WTC11 (cell line): ENCODE results near the gene HRCT1. TPM values are rescaled to one million over a fixed set of nuclear protein-coding genes. Genes with fewer than 3 reads are reported as not detected.

Experiments used
- ATAC-seq: fragments of 200-7000 bp; cut with Tn5 transposase; 2 replicates; pipeline ENCODE4 v1.10.0; 2021; ENCODE audit warnings: mild to moderate bottlenecking, moderate library complexity
- CTCF ChIA-PET: fragments of 300-600 bp; sonication (Branson Sonifier 250); formaldehyde crosslinking; loops from one replicate; lab custom pipeline; 2021; ENCODE audit warnings: antibody characterized with exemption; lab: Charles Lee
- POLR2A ChIA-PET: fragments of 350-600 bp; sonication (Branson Sonifier 250); formaldehyde crosslinking; loops from one replicate; lab custom pipeline; 2021; ENCODE audit warnings: antibody characterized with exemption; lab: Charles Lee
- DNase-seq: peaks from one replicate; pipeline ENCODE4 v3.0.0; 2021; ENCODE audit warnings: low spot score
- H3K27ac Mint-ChIP-seq: 2 replicates; pipeline ENCODE4 v1.8.0; 2021; ENCODE audit warnings: mixed read lengths
- H3K27me3 Mint-ChIP-seq: 2 replicates; pipeline ENCODE4 v1.8.0; 2021; ENCODE audit warnings: low read depth, mild to moderate bottlenecking, moderate library complexity, mixed read lengths
- H3K36me3 Mint-ChIP-seq: 2 replicates; pipeline ENCODE4 v1.8.0; 2021; ENCODE audit warnings: mixed read lengths
- H3K4me1 Mint-ChIP-seq: 2 replicates; pipeline ENCODE4 v1.8.0; 2022; ENCODE audit warnings: mixed read lengths
- H3K4me3 Mint-ChIP-seq: 2 replicates; pipeline ENCODE4 v1.8.0; 2021; ENCODE audit warnings: mild to moderate bottlenecking, moderate library complexity, mixed read lengths
- H3K9me3 Mint-ChIP-seq: 2 replicates; pipeline ENCODE4 v1.8.0; 2021; ENCODE audit warnings: mixed read lengths
- GTF2I ChIP-seq: fragments of 250-450 bp; sonication (Bioruptor Pico); conservative IDR thresholded peaks from 2 replicates; pipeline ENCODE4 v1.4.0; 2021; ENCODE audit warnings: mild to moderate bottlenecking
- IRF2 ChIP-seq: sonication (generic); formaldehyde crosslinking; IDR thresholded peaks from 2 replicates; pipeline ENCODE4 v1.8.0; 2022; ENCODE audit warnings: low read depth, missing genetic modification reagents, borderline replicate concordance
- NFE2L1 ChIP-seq: sonication (generic); formaldehyde crosslinking; IDR thresholded peaks from 2 replicates; pipeline ENCODE4 v1.8.1; 2023; ENCODE audit warnings: missing genetic modification reagents
- NR1H2 ChIP-seq: sonication (generic); formaldehyde crosslinking; IDR thresholded peaks from 2 replicates; pipeline ENCODE4 v1.9.0; 2021; ENCODE audit warnings: mild to moderate bottlenecking, moderate library complexity, missing genetic modification reagents
- NR3C1 ChIP-seq: sonication (generic); formaldehyde crosslinking; conservative IDR thresholded peaks from 2 replicates; pipeline ENCODE4 v1.8.1; 2023; ENCODE audit warnings: low read depth, mild to moderate bottlenecking, missing genetic modification reagents
- TCF7 ChIP-seq: sonication (generic); formaldehyde crosslinking; IDR thresholded peaks from 2 replicates; pipeline ENCODE4 v1.8.0; 2022; ENCODE audit warnings: mild to moderate bottlenecking, low read depth, missing genetic modification reagents, moderate library complexity
- TEAD4 ChIP-seq: sonication (generic); formaldehyde crosslinking; IDR thresholded peaks from 2 replicates; pipeline ENCODE4 v1.8.0; 2022; ENCODE audit warnings: mild to moderate bottlenecking, missing genetic modification reagents
- ZBTB21 ChIP-seq: sonication (generic); formaldehyde crosslinking; IDR thresholded peaks from 2 replicates; pipeline ENCODE4 v1.8.1; 2023; ENCODE audit warnings: mild to moderate bottlenecking, missing genetic modification reagents, borderline replicate concordance
- ZNF232 ChIP-seq: sonication (generic); formaldehyde crosslinking; IDR thresholded peaks from 2 replicates; pipeline ENCODE4 v1.8.0; 2022; ENCODE audit warnings: mild to moderate bottlenecking, missing genetic modification reagents
- total RNA-seq: library from RNA; stranded (reverse); gene quantifications from 3 replicates; pipeline ENCODE4 v1.2.3, GENCODE V29; 2021
- TF ChIP-seq, protein P1 (sequence below): fragments of 250-450 bp; sonication (Bioruptor Pico); IDR thresholded peaks from 2 replicates; pipeline ENCODE4 v2.1.2; 2022; ENCODE audit warnings: mild to moderate bottlenecking, moderate library complexity
- TF ChIP-seq, protein P2 (sequence below): sonication (generic); formaldehyde crosslinking; IDR thresholded peaks from 2 replicates; pipeline ENCODE4 v1.8.1; 2023; ENCODE audit warnings: mild to moderate bottlenecking, missing genetic modification reagents, moderate library complexity
- TF ChIP-seq, protein P3 (sequence below): sonication (generic); formaldehyde crosslinking; IDR thresholded peaks from 2 replicates; pipeline ENCODE4 v1.8.1; 2023; ENCODE audit warnings: mild to moderate bottlenecking, missing genetic modification reagents, moderate library complexity
- TF ChIP-seq, protein P4 (sequence below): sonication (generic); formaldehyde crosslinking; IDR thresholded peaks from 2 replicates; pipeline ENCODE4 v1.8.1; 2023; ENCODE audit warnings: mild to moderate bottlenecking, missing genetic modification reagents
- TF ChIP-seq, protein P5 (sequence below): sonication (generic); formaldehyde crosslinking; IDR thresholded peaks from 2 replicates; pipeline ENCODE4 v1.8.0; 2022; ENCODE audit warnings: mild to moderate bottlenecking, missing genetic modification reagents
- TF ChIP-seq, protein P6 (sequence below): sonication (generic); formaldehyde crosslinking; IDR thresholded peaks from 2 replicates; pipeline ENCODE4 v1.8.0; 2022; ENCODE audit warnings: mild to moderate bottlenecking, missing genetic modification reagents
- TF ChIP-seq, protein P7 (sequence below): sonication (generic); formaldehyde crosslinking; conservative IDR thresholded peaks from 2 replicates; pipeline ENCODE4 v1.8.1; 2023; ENCODE audit warnings: mild to moderate bottlenecking, low read depth, missing genetic modification reagents, moderate library complexity
- TF ChIP-seq, protein P8 (sequence below): sonication (generic); formaldehyde crosslinking; IDR thresholded peaks from 2 replicates; pipeline ENCODE4 v1.8.1; 2023; ENCODE audit warnings: mild to moderate bottlenecking, moderate library complexity, missing genetic modification reagents
- TF ChIP-seq, protein P9 (sequence below): sonication (generic); formaldehyde crosslinking; IDR thresholded peaks from 2 replicates; pipeline ENCODE4 v1.8.1; 2022; ENCODE audit warnings: mild to moderate bottlenecking, missing genetic modification reagents, moderate library complexity, borderline replicate concordance
- TF ChIP-seq, protein P10 (sequence below): fragments of 200-600 bp; IDR thresholded peaks from 2 replicates; pipeline ENCODE4 v1.8.0; 2022; ENCODE audit warnings: antibody characterized with exemption

HRCT1 gene
- total RNA-seq, 1 experiment from 2014 or later: not detected

DNA sequence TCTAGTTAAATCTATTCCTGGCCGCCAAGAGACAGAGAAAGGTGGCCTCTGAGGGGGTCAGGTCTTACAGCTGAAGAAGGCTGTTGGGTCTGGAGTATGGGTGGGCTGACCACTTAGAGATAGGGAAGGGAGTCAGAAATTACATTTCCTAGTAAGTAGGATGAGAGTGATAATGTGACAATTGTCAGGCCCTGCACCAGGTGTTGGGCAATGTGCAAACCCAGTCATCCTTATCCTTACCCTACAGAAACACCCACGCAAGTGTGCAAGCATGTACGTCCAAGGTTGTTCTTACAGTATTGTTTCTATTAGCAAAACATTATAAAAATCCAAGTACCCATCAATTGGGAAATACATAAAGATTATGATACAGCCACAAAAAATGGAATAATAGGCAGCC lies 12.8 kb downstream of the HRCT1 start:
- H3K4me1 Mint-ChIP-seq: peaks cover 9% of the 10 kb centered on the region
- POLR2A ChIA-PET: no interaction called here
- DNase-seq (no peak), ATAC-seq (no peak)
- H3K9me3 Mint-ChIP-seq: no peaks in the 10 kb centered on the region
- no peaks in the 10 kb centered on the region for H3K27me3 Mint-ChIP-seq
- CTCF ChIA-PET: interaction anchor here (1.2 to 3.1 kb wide), 3 partner anchors 16 to 37 kb away, joined by 3 to 14 read pairs (median 11); no protein-coding TSS in a partner anchor
- H3K4me3 Mint-ChIP-seq: no peak overlapping the region
- H3K36me3 Mint-ChIP-seq: no peaks in the 10 kb centered on the region
- H3K27ac Mint-ChIP-seq: no peak overlapping the region
- TF ChIP-seq NFE2L1 (CRISPR knock-in tag) (no peak), NR3C1 (no peak), GTF2I (CRISPR knock-in tag) (no peak), NR1H2 (CRISPR knock-in tag) (no peak), IRF2 (no peak)
- TF ChIP-seq, protein P1, sequence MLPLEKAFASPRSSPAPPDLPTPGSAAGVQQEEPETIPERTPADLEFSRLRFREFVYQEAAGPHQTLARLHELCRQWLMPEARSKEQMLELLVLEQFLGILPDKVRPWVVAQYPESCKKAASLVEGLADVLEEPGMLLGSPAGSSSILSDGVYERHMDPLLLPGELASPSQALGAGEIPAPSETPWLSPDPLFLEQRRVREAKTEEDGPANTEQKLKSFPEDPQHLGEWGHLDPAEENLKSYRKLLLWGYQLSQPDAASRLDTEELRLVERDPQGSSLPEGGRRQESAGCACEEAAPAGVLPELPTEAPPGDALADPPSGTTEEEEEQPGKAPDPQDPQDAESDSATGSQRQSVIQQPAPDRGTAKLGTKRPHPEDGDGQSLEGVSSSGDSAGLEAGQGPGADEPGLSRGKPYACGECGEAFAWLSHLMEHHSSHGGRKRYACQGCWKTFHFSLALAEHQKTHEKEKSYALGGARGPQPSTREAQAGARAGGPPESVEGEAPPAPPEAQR (CRISPR knock-in tag): no peak
- TF ChIP-seq, protein P2, sequence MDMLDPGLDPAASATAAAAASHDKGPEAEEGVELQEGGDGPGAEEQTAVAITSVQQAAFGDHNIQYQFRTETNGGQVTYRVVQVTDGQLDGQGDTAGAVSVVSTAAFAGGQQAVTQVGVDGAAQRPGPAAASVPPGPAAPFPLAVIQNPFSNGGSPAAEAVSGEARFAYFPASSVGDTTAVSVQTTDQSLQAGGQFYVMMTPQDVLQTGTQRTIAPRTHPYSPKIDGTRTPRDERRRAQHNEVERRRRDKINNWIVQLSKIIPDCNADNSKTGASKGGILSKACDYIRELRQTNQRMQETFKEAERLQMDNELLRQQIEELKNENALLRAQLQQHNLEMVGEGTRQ (CRISPR knock-in tag): no peak
- TF ChIP-seq, protein P3, sequence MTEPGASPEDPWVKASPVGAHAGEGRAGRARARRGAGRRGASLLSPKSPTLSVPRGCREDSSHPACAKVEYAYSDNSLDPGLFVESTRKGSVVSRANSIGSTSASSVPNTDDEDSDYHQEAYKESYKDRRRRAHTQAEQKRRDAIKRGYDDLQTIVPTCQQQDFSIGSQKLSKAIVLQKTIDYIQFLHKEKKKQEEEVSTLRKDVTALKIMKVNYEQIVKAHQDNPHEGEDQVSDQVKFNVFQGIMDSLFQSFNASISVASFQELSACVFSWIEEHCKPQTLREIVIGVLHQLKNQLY (CRISPR knock-in tag): no peak

DNA sequence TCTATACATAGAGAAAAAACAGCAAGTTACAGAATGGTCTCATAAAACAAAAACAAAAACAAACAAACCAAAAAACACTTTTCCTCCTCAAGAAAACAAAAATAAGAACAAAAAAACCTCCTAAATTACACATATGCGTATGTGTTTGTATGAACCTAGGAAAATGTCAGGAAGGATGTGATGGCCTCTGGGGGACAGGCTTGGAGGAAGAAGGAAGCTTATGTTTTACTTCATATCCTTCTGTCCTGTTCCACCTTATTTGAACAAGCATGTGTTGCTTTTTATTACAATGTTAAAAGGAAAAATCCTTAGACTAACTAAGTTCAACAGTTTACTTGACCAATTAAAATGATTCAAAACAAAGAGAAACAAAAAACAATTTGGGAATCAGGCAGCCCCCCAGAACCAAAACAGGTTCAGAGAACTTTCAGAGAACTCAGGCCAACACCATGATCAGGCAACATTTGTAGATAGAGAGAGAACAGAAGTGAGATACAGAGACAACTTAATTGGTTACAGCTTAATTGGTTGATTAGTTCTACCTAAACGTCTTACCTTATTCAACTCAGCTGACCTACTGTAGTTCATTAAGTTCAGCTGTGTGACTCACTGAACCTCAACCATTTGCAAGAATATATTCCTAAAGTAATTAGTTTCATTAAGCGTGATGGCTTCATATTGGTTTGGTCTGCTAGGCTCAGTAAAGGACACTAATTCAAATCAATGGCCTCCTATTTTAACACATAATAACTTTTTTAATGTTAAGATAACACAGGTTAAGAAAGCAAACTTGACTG lies 13.4 kb downstream of the HRCT1 start:
- H3K27me3 Mint-ChIP-seq: no peaks in the 10 kb centered on the region
- H3K4me1 Mint-ChIP-seq: peaks cover 9% of the 10 kb centered on the region
- H3K27ac Mint-ChIP-seq: no peak overlapping the region
- ChIA-PET CTCF (interaction anchor here (1.0 to 2.9 kb wide), 7 partner anchors 17 to 129 kb away, joined by 3 to 14 read pairs (median 5); no protein-coding TSS in a partner anchor), POLR2A (interaction anchor here (0.5 kb wide), 1 partner anchor 24 kb away, joined by 3 read pairs; no protein-coding TSS in a partner anchor)
- no peaks in the 10 kb centered on the region for H3K36me3 Mint-ChIP-seq
- DNase-seq (no peak), ATAC-seq (no peak)
- H3K9me3 Mint-ChIP-seq: no peaks in the 10 kb centered on the region
- no peak overlapping the region for H3K4me3 Mint-ChIP-seq
- TF ChIP-seq, protein P4, sequence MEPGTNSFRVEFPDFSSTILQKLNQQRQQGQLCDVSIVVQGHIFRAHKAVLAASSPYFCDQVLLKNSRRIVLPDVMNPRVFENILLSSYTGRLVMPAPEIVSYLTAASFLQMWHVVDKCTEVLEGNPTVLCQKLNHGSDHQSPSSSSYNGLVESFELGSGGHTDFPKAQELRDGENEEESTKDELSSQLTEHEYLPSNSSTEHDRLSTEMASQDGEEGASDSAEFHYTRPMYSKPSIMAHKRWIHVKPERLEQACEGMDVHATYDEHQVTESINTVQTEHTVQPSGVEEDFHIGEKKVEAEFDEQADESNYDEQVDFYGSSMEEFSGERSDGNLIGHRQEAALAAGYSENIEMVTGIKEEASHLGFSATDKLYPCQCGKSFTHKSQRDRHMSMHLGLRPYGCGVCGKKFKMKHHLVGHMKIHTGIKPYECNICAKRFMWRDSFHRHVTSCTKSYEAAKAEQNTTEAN (CRISPR knock-in tag): no peak
- TF ChIP-seq, protein P5, sequence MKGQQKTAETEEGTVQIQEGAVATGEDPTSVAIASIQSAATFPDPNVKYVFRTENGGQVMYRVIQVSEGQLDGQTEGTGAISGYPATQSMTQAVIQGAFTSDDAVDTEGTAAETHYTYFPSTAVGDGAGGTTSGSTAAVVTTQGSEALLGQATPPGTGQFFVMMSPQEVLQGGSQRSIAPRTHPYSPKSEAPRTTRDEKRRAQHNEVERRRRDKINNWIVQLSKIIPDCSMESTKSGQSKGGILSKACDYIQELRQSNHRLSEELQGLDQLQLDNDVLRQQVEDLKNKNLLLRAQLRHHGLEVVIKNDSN: no peak
- TF ChIP-seq, protein P6, sequence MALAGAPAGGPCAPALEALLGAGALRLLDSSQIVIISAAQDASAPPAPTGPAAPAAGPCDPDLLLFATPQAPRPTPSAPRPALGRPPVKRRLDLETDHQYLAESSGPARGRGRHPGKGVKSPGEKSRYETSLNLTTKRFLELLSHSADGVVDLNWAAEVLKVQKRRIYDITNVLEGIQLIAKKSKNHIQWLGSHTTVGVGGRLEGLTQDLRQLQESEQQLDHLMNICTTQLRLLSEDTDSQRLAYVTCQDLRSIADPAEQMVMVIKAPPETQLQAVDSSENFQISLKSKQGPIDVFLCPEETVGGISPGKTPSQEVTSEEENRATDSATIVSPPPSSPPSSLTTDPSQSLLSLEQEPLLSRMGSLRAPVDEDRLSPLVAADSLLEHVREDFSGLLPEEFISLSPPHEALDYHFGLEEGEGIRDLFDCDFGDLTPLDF (CRISPR knock-in tag): no peak
- no peak for TF ChIP-seq ZNF232 (CRISPR knock-in tag)
- TF ChIP-seq, protein P7, sequence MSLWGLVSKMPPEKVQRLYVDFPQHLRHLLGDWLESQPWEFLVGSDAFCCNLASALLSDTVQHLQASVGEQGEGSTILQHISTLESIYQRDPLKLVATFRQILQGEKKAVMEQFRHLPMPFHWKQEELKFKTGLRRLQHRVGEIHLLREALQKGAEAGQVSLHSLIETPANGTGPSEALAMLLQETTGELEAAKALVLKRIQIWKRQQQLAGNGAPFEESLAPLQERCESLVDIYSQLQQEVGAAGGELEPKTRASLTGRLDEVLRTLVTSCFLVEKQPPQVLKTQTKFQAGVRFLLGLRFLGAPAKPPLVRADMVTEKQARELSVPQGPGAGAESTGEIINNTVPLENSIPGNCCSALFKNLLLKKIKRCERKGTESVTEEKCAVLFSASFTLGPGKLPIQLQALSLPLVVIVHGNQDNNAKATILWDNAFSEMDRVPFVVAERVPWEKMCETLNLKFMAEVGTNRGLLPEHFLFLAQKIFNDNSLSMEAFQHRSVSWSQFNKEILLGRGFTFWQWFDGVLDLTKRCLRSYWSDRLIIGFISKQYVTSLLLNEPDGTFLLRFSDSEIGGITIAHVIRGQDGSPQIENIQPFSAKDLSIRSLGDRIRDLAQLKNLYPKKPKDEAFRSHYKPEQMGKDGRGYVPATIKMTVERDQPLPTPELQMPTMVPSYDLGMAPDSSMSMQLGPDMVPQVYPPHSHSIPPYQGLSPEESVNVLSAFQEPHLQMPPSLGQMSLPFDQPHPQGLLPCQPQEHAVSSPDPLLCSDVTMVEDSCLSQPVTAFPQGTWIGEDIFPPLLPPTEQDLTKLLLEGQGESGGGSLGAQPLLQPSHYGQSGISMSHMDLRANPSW (CRISPR knock-in tag): no peak
- TF ChIP-seq, protein P8, sequence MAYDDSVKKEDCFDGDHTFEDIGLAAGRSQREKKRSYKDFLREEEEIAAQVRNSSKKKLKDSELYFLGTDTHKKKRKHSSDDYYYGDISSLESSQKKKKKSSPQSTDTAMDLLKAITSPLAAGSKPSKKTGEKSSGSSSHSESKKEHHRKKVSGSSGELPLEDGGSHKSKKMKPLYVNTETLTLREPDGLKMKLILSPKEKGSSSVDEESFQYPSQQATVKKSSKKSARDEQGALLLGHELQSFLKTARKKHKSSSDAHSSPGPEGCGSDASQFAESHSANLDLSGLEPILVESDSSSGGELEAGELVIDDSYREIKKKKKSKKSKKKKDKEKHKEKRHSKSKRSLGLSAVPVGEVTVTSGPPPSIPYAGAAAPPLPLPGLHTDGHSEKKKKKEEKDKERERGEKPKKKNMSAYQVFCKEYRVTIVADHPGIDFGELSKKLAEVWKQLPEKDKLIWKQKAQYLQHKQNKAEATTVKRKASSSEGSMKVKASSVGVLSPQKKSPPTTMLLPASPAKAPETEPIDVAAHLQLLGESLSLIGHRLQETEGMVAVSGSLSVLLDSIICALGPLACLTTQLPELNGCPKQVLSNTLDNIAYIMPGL (CRISPR knock-in tag): no peak
- TF ChIP-seq, protein P9, sequence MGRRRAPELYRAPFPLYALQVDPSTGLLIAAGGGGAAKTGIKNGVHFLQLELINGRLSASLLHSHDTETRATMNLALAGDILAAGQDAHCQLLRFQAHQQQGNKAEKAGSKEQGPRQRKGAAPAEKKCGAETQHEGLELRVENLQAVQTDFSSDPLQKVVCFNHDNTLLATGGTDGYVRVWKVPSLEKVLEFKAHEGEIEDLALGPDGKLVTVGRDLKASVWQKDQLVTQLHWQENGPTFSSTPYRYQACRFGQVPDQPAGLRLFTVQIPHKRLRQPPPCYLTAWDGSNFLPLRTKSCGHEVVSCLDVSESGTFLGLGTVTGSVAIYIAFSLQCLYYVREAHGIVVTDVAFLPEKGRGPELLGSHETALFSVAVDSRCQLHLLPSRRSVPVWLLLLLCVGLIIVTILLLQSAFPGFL (CRISPR knock-in tag): no peak
- TF ChIP-seq TCF7: no peak
- TF ChIP-seq, protein P10, sequence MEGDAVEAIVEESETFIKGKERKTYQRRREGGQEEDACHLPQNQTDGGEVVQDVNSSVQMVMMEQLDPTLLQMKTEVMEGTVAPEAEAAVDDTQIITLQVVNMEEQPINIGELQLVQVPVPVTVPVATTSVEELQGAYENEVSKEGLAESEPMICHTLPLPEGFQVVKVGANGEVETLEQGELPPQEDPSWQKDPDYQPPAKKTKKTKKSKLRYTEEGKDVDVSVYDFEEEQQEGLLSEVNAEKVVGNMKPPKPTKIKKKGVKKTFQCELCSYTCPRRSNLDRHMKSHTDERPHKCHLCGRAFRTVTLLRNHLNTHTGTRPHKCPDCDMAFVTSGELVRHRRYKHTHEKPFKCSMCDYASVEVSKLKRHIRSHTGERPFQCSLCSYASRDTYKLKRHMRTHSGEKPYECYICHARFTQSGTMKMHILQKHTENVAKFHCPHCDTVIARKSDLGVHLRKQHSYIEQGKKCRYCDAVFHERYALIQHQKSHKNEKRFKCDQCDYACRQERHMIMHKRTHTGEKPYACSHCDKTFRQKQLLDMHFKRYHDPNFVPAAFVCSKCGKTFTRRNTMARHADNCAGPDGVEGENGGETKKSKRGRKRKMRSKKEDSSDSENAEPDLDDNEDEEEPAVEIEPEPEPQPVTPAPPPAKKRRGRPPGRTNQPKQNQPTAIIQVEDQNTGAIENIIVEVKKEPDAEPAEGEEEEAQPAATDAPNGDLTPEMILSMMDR: no peak
- no peak for TF ChIP-seq ZBTB21 (CRISPR knock-in tag)
- TF ChIP-seq GTF2I (CRISPR knock-in tag): no peak
- no peak for TF ChIP-seq TEAD4 (CRISPR knock-in tag)
